Right lung (tissue), 5 donors: ENCODE results near the gene PSMD5. TPM values are rescaled to one million over a fixed set of nuclear protein-coding genes. Genes with fewer than 3 reads are reported as not detected.

Experiments used
- DNase-seq, 2 donors: peaks; one replicate each; pipeline ENCODE4 v3.0.0-alpha.2; 2013
- polyA plus RNA-seq, 5 donors: library from polyadenylated mRNA; unstranded; fragments of 120-200 nt; gene quantifications; one replicate each; pipeline versions ENCODE4 v1.2.1 to v1.2.3, GENCODE V29; 2013; ENCODE audit warnings: inconsistent platforms in 1 of 5, low replicate concordance in 1 of 5; ENCODE audit not compliant: insufficient read length in 5 of 5, insufficient read depth in 1 of 5

Gene PSMD5
- polyA plus RNA-seq, 5 donors = 33.4 to 47.0 (median 42.3) TPM

DNA sequence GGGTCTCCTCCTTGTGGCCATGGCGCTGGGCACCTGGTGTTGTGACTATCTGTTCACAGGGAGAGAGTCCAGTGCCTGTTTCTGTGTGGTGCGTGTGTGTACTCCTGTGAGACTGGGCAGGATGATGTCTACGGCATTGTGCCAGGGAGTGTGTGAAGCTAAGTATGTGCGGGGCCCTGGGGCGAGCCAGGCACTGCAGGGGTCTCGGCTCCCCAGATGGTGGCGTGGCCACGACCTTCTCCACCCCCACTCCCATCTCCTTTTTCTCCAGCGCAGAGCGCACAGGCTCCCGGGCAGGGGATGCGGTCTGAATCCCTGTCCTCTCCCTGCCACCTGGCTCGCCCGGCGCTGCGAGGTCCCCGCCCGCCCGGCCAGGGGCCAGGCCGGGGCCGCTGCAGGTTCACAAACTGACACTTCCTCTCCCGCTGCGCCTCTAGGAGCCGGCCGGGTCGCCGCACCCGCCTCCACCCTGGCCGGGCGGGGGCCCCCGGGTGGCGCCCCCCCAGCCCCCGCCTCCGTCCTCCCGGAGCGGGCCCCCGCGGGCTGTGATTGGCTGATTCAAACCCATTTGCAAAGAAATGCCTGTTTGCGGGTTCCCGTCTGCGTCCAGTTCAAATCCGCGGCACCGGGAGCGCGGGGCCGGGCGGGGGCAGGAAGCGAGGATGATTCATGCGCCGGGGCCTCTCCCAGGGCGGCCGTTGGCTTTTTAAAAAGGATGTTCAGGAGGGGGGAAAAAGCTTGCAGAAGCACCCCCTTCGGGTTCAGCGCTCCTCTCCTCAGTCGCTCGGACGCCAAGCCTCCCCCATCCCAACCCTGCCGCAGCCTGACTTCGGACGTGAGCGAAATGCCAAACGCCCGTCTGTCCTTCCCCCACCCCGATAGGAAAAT, 33.5 kb upstream of the PSMD5 start:
- DNase-seq = no peak

- DNase-seq = no peak
These were observed 32.9 kb upstream of the PSMD5 start for GRCh38 chr9:120875643-120875953.

DNA sequence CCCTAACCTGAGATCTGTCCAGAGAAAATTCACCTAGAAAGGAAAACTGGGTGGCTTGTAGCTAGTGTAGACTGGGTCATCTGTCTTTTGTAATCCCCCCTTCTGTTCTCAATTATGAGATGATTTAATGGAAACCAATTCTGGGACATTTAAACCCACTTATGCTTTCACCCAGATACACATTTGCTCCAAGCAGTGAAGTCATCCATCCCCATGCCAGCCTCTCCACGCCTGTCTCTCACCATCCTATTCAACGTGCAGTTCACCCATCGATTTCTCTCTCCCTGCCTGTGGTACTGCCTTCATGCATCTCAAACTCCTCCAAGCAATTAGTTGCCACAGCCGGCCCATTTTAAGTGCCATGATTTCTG, 32.5 kb upstream of the PSMD5 start:
- DNase-seq = no peak

DNA sequence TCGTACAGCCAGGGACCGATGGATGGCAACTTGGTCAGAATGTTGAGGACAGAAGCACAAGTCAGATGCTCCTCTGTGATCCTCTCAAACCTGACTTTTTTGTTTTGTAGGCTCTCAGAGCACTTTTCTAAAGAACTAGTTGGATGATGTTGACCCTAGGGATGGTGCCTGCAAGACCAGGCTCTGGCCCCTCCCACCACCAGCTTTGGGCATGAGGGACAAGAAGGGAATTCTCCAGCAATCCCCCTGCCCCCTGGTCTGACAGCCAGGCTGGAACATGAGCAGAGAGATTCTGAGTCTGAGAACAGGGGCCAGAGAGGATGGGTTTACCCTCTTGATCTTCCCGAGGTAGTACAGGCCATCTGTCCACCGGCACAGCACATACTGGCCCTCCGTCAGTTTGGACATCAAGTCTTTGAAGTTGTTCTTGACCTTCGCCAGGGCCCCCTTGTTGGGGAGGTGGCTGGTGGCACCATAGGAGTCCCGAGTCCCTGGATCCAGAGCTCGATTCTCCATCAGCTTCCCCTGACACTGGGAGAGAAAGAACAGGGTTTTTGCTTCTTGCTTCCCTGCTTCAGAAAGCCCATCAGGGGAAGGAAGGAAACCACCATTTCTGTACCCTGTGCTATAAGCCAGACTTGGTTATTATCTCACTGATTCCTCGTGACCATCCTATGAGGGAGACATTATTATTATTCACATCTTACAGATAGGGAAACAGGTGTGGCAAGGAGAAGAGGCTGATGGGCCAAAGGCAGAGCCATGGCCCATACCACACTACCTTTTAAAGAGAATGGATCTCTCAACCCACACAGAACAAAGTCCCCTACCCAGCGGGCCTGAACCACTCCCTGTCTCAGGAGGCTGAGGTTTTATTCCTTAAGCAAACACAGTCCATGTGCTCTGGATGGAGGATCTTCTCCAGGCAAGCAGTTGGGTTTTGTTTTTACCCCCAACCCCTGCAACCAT, 31.8 kb upstream of the PSMD5 start:
- DNase-seq = no peak

GRCh38 chr9:120873512-120873911, 30.8 kb upstream of the PSMD5 start:
- no peak for DNase-seq

DNA sequence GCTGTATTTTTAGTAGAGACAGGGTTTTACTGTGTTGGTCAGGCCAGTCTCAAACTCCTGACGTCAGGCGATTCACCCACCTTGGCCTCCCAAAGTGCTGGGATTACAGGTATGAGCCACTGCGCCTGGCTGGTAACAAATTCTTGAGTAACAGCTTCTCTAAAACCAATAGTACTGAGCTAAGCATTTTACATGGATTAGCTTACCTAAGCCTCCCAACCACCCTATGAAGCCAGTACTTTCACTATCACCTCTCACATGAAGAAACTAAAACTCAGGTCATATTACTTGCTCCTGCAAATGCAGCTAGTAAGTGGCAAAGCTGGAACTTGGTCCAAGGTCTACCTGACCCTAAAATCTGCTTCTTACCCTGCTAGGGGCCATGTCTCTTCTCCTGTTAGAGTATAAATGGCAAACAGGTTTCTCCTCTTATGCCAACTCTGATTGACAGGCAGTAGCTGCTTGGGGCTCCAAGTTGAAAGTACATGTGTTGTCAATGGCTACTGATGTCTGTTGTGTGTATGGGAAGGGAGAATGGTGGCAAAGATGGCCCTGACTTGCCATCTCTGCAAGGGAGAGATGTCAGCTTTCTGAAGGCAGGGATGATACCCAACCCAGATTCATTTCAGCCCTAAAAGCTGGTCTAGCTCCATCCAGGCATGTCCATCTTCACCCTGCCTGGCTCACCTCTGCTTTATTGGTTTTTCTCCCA, 30.2 kb upstream of the PSMD5 start:
- no peak for DNase-seq

- DNase-seq = no peak
These were observed 27.5 kb upstream of the PSMD5 start for GRCh38 chr9:120870206-120870605.

- no peak for DNase-seq
These were observed 27.0 kb upstream of the PSMD5 start for GRCh38 chr9:120869726-120870125.

GRCh38 chr9:120869360-120869687, 26.6 kb upstream of the PSMD5 start:
- DNase-seq = no peak

GRCh38 chr9:120868676-120869359, 26.1 kb upstream of the PSMD5 start:
- peak; percentile 92 for DNase-seq

DNA sequence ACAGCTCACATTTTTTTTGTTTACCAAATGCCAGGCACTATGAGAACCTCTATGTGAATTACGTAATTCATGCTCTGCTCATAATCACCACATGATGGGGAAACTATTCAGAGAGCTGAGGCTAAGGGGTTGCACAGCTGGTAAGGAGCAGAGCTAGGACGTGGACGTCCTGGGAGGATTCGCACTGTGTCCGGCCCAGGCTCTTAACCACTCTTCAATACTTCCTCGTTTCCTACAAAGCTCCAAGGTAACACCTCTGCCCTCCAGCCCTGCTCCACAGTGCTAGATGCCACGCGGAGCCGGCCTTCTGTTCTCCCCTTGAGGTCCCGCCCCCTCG, 25.6 kb upstream of the PSMD5 start:
- DNase-seq = no peak

DNA sequence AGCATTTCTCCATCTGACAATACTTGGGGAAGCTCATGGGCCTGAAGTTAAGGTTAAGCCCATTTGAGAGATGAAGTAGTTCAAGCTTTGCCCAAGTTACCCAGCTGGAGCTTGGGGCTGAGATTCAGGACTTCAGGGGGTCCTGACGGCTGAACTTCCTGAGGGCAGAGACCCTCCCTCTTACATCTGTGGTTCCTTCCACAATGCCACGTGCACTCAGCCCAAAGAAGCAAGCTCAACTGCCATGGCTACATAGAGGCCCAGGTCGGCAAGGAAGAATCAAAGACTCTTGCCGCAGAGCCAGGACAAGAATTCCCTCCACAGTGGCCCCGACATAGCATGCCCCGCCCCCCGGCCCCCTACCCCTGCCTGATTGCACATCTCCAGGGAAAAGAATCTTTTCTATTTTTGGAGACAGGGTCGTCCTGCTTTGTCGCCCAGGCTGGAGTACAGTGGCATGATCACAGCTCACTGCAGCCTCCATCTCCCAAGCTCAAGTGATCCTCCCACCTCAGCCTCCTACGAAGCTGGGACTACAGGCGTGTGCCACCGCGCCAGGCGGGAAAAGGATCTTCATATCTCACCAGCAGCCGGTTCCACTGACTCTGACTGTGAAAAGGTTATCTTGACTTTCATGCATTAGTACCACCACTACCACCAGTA, 25.1 kb upstream of the PSMD5 start:
- no peak for DNase-seq

DNA sequence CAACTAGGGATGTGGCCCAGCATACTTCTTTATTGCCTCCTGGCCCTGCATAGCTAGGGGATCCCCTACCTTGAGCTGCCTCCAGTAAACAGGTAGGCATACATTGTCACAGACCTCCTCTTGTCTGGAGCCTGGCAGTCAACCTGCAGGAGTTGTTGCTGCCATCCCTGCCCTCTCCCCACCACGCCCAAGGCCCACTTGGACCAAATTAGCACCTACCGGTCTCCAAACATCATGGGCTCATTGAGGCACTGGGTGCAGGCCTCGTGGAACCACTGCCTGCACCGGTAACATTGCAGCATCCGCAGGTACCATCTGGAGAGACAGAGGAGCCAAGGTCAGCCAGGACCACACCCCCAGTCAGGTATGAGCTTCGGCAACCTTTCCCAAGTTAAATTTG, 23.9 kb upstream of the PSMD5 start:
- DNase-seq = no peak

- peak in 1 of 2 donors; percentile 23 for DNase-seq
These were observed 23.1 kb upstream of the PSMD5 start for GRCh38 chr9:120865809-120866208.

GRCh38 chr9:120865176-120865575, 22.5 kb upstream of the PSMD5 start:
- no peak for DNase-seq

- DNase-seq = no peak
These were observed 22.0 kb upstream of the PSMD5 start for GRCh38 chr9:120864719-120865118.

DNA sequence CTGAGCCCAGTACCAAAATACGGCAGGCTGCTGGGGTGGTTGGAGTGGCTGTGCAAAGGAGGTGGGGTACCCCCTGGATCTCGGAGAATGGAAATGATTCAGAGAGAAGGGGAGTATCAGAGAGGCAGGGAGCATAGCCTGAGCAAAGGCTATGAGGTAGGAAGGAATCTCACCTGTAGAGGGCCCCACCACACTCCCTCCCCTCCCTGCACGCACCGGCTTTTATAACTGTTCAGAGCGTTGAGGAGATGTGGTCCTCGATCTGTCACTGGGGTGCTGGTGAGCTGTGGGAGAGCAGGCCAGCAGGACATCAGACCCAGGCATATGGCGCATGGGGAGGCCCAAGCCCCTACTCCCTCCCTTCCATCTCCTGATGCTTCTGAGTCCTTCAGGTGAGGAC, 21.1 kb upstream of the PSMD5 start:
- no peak for DNase-seq

- no peak for DNase-seq
These were observed 19.7 kb upstream of the PSMD5 start for GRCh38 chr9:120862452-120862851.

DNA sequence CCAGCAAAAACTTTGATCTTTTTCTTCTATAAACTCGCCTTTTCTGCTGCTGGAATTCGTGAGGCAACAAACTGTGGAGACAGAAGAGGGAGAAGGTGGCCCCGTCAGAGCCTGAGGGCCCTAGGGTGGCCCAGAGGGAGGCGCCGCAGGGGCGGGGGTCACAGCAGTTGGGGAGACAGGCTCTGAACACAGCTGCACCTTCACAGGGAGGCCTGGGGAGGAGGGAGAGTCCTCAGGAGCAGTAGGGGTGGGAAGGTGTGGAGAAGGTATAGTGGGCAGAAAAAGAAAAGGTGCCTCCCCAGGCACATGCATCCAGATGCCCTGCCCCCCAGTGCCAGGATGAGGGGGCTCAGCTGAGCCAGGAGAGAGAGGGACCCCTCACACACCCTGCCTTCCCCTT, 19.2 kb upstream of the PSMD5 start:
- no peak for DNase-seq

GRCh38 chr9:120860083-120860482, 17.4 kb upstream of the PSMD5 start:
- no peak for DNase-seq

GRCh38 chr9:120859361-120859760, 16.6 kb upstream of the PSMD5 start:
- DNase-seq = no peak
